ENCODE results near the gene IFNA13.

- TF ChIP-seq, protein P1, sequence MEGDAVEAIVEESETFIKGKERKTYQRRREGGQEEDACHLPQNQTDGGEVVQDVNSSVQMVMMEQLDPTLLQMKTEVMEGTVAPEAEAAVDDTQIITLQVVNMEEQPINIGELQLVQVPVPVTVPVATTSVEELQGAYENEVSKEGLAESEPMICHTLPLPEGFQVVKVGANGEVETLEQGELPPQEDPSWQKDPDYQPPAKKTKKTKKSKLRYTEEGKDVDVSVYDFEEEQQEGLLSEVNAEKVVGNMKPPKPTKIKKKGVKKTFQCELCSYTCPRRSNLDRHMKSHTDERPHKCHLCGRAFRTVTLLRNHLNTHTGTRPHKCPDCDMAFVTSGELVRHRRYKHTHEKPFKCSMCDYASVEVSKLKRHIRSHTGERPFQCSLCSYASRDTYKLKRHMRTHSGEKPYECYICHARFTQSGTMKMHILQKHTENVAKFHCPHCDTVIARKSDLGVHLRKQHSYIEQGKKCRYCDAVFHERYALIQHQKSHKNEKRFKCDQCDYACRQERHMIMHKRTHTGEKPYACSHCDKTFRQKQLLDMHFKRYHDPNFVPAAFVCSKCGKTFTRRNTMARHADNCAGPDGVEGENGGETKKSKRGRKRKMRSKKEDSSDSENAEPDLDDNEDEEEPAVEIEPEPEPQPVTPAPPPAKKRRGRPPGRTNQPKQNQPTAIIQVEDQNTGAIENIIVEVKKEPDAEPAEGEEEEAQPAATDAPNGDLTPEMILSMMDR (IDR thresholded peaks at IDR 0.05): no peak
- no peak for TF ChIP-seq HDAC2 (IDR thresholded peaks at IDR 0.05)
- no peak for TF ChIP-seq POLR2A (IDR thresholded peaks at IDR 0.05; ENCODE audit: low read length)
Observed at GRCh38 chr9:21348430-21348970, 19.4 kb downstream of the IFNA13 start.

All from A549 (cell line).